HG02884 (cell line): Measurements from ENCODE around the gene PRAC1.
"Not testable (repeated sequence)": the region's sequence is repeated elsewhere in the genome, so short reads cannot be mapped to it uniquely, and the experiment has no call there.

Source experiments
- ATAC-seq: cut with Tn5 transposase; IDR thresholded peaks from one replicate; pipeline ENCODE4 v1.9.1; 2021; ENCODE audit warnings: mild to moderate bottlenecking, moderate library complexity; ENCODE audit not compliant: unreplicated experiment

The PRAC1 gene

GRCh38 chr17:48727415-48728175 is 5.3 kb upstream of the PRAC1 start:
- no peak for ATAC-seq

- no peak for ATAC-seq
Observed at GRCh38 chr17:48726916-48727286, 4.6 kb upstream of the PRAC1 start.

- ATAC-seq = no peak
Observed at GRCh38 chr17:48726114-48726915, 4.0 kb upstream of the PRAC1 start.

- no peak for ATAC-seq
Observed at GRCh38 chr17:48725288-48726064, 3.2 kb upstream of the PRAC1 start.

GRCh38 chr17:48725004-48725287 is 2.6 kb upstream of the PRAC1 start:
- no peak for ATAC-seq

- no peak for ATAC-seq
Observed at GRCh38 chr17:48724251-48725003, 2.1 kb upstream of the PRAC1 start.

- no peak for ATAC-seq
Observed at GRCh38 chr17:48723423-48724250, 1.3 kb upstream of the PRAC1 start.

GRCh38 chr17:48722915-48723422 is 651 bp upstream of the PRAC1 start, which contains the start of gene PRAC2:
Gene PRAC2, plus strand, starts transcription at chr17:48723185. Its CDS starts 1,226 bp downstream, at chr17:48724411.
- ATAC-seq = no peak

GRCh38 chr17:48721009-48721402 is 1.3 kb downstream of the PRAC1 start:
- ATAC-seq = no peak

GRCh38 chr17:48720266-48721008 is 1.9 kb downstream of the PRAC1 start:
- no peak for ATAC-seq

- ATAC-seq = no peak
Observed at GRCh38 chr17:48719642-48720265, 2.6 kb downstream of the PRAC1 start.

GRCh38 chr17:48718761-48719641 is 3.3 kb downstream of the PRAC1 start:
- no peak for ATAC-seq

- ATAC-seq = no peak
Observed at GRCh38 chr17:48718227-48718760, 4.0 kb downstream of the PRAC1 start.

- no peak for ATAC-seq
Observed at GRCh38 chr17:48717367-48718226, 4.7 kb downstream of the PRAC1 start.

- ATAC-seq = not testable (repeated sequence)
Observed at GRCh38 chr17:48716549-48716948, 5.8 kb downstream of the PRAC1 start.
